PFSK-1 (cell line): Measurements from ENCODE around the gene TMEM168.

Source experiments
- FOXP2 ChIP-seq: optimal IDR thresholded peaks from 2 replicates; pipeline ENCODE3; 2011; ENCODE audit warnings: borderline replicate concordance, control low read depth, inconsistent platforms; ENCODE audit not compliant: insufficient read depth; ENCODE audit errors: extremely low read length, extremely low read depth
- POLR2AphosphoS5 ChIP-seq: IDR thresholded peaks from 2 replicates; pipeline ENCODE4 v1.6.1; 2012; ENCODE audit warnings: low read depth, mild to moderate bottlenecking, control low read depth, low read length, moderate library complexity
- REST ChIP-seq, 2 experiments: IDR thresholded peaks; 2 replicates each; pipeline versions ENCODE4 v1.6.1 to v1.8.0; 2011 to 2012; ENCODE audit warnings: low read depth in 2 of 2, low read length in 2 of 2, control low read depth in 1 of 2, inconsistent platforms in 1 of 2, mild to moderate bottlenecking in 1 of 2, moderate library complexity in 1 of 2; ENCODE audit not compliant: insufficient read depth in 1 of 2
- SIN3A ChIP-seq: IDR thresholded peaks from 2 replicates; pipeline ENCODE4 v1.6.1; 2012; ENCODE audit warnings: mild to moderate bottlenecking, low read length, moderate library complexity, borderline replicate concordance; ENCODE audit not compliant: insufficient read depth
- TAF1 ChIP-seq: IDR thresholded peaks from 2 replicates; pipeline ENCODE4 v1.6.1; 2012; ENCODE audit warnings: low read length, control low read depth, borderline replicate concordance; ENCODE audit not compliant: insufficient read depth

The TMEM168 gene

GRCh38 chr7:112740667-112741066 is 49.5 kb downstream of the TMEM168 start:
- TF ChIP-seq REST (IDR thresholded peaks at IDR 0.05; ENCODE audit: insufficient read depth in 1 of 2, low read depth in 2 of 2, low read length in 2 of 2) (no peak), POLR2AphosphoS5 (no peak), FOXP2 (no peak), TAF1 (no peak), SIN3A (no peak)

- TF ChIP-seq REST (IDR thresholded peaks at IDR 0.05; ENCODE audit: insufficient read depth in 1 of 2, low read depth in 2 of 2, low read length in 2 of 2) (no peak), FOXP2 (no peak), POLR2AphosphoS5 (no peak), SIN3A (no peak)
These were observed 50.6 kb downstream of the TMEM168 start for GRCh38 chr7:112739436-112740180.

- TF ChIP-seq POLR2AphosphoS5 (no peak), REST (IDR thresholded peaks at IDR 0.05; ENCODE audit: insufficient read depth in 1 of 2, low read depth in 2 of 2, low read length in 2 of 2) (no peak), SIN3A (no peak), TAF1 (no peak), FOXP2 (no peak)
These were observed 54.9 kb downstream of the TMEM168 start for GRCh38 chr7:112735261-112735660.

GRCh38 chr7:112726076-112726475 is 64.1 kb downstream of the TMEM168 start:
- TF ChIP-seq TAF1 (no peak), FOXP2 (no peak), SIN3A (no peak), POLR2AphosphoS5 (no peak), REST (IDR thresholded peaks at IDR 0.05; ENCODE audit: insufficient read depth in 1 of 2, low read depth in 2 of 2, low read length in 2 of 2) (no peak)

- TF ChIP-seq TAF1 (no peak), REST (IDR thresholded peaks at IDR 0.05; ENCODE audit: insufficient read depth in 1 of 2, low read depth in 2 of 2, low read length in 2 of 2) (no peak), FOXP2 (no peak), SIN3A (no peak), POLR2AphosphoS5 (no peak)
These were observed 66.8 kb downstream of the TMEM168 start for GRCh38 chr7:112723416-112723815.
